Dermis blood vessel endothelial cell (primary cell): ENCODE results near the gene HMX1. TPM values are rescaled to one million over a fixed set of nuclear protein-coding genes. Genes with fewer than 3 reads are reported as not detected.

ENCODE experiments used
- DNase-seq: peaks from one replicate; pipeline ENCODE4 v3.0.0; 2010
- total RNA-seq: library from RNA; depleted of rRNA; stranded (reverse); fragments of >200 nt; gene quantifications from 2 replicates; pipeline ENCODE4 v1.2.3, GENCODE V29; 2014

Gene HMX1
- total RNA-seq, 1 donor from 2014 or later = not detected

GRCh38 chr4:8909548-8909947 is 37.9 kb upstream of the HMX1 start:
- no peak for DNase-seq

GRCh38 chr4:8908206-8908893 is 36.7 kb upstream of the HMX1 start:
- no peak for DNase-seq

DNA sequence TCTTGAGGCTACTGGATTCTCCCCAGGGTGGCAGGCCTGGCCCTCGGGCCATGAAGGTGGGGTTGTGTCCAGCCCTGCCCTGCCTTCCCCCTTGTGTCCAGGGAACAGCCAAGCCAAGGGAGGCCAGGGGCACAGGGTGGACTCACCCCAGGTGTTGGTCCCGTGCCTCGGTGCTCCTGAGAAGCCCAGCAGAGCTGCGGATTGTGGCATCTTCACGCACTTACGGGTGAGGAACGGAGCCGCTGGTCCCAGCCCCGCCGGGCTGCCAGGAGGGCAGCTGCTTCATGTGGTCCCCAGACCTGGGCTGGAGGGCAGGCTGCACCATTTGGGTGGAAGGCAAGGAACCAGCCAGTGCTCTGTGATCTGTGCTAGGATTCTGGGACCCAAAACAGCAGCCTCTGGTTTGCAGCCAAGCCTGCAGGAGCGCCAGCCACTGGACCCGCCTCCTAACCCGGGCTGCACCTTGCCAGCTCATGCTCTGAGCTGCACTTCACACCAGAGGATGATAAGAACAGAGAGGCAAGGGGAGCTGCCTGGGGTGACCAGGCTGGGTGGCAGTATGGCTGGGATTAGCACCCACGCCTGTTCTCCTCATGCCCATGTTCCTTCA is 36.1 kb upstream of the HMX1 start:
- no peak for DNase-seq

DNA sequence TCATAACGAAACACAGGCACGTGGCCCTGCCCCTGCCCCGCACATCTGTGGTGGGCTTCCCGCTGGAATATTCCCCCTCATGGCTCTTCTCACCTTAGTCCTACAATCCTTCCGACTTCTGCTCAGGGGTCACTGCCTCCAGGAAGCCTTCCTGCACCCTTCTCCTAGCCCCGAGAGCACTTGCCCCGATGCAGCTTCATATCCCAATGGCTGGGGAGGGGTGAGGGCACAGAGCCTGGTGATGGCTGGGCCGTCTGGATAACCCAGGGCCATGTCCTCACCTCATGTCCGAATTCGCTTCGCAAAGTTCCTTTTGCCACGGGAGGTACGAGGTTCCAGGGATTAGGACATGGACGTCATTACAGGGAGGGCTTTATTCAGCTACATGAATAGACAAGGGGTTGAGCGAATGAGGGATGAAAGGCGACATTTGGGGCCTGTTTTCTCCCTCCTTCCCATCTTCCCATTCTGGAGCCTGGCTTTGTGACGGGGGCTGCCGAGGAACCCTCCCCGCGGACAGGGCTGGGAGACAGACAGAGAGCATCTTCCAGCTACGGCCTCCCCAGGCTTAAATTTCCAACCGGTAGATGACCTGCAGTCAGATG is 35.5 kb upstream of the HMX1 start:
- no peak for DNase-seq

GRCh38 chr4:8906668-8906970 is 35.0 kb upstream of the HMX1 start:
- no peak for DNase-seq

DNA sequence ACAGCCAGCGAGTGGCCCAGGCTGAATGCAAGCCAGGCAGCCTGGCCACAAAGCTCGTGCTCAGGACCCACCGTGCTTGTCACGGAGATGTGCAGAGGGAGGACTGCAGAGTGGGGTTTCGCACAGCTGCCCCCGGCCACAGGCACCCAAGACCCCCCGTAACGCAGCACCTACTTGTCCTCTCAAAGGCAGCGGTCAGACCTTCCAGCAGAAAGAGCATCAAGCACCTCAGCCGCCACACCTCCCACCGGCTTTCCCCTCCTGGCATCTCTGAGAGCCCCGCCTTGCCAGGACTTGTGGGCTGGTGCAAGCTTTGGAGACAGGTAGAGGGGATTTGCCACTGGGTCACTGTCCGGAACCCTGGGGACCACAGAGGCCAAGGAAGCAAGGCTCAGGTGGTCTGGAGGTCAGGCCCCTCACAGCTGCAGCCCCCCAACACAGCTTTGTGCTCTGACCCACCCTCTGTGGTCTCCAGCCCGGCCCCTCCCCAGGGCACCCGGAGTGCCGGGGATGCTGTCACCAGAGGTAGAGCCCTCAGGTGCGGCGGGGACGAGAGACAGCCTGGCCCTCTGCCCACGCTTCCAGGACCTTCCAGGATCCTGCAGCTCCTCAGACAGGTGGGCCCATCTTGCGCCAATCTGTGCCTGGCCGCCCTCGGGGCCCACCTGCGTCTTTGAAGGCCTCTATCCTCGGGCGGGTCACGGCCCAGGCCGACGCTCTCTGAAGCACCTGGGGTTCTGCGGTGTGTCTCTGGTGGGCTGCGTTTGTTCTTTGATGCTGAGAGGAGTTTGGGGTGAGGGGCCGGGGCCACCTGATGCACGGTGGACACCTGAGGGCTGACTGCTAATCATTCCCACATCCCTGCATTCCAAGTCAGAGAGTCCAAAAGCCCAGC is 34.4 kb upstream of the HMX1 start:
- no peak for DNase-seq

DNA sequence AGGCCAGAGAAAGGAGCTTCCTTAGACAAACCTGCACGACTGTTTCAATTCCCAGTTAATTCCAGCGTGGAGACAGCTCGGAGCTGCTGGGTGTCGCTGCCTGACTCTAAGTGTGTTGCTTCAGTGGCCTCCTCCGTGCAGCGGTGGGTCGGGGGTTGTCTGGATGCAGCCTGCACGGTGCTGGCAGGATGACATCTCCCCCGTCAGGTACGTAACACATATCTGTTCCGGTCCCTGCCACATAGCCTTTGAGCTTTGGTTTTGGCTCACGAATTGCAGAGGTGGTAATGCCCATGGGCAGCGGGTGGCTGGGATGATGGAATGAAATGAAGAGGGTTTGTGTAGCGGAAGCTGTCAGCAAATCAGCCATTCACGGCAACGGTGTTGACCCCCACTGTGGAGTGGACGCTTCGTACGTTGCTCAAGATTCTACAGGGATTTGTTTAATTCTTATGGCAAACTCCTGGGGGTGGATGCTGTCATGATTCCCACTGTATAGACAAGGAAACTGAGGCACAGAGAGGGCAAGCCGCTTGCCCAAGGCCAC is 33.7 kb upstream of the HMX1 start:
- DNase-seq = no peak

DNA sequence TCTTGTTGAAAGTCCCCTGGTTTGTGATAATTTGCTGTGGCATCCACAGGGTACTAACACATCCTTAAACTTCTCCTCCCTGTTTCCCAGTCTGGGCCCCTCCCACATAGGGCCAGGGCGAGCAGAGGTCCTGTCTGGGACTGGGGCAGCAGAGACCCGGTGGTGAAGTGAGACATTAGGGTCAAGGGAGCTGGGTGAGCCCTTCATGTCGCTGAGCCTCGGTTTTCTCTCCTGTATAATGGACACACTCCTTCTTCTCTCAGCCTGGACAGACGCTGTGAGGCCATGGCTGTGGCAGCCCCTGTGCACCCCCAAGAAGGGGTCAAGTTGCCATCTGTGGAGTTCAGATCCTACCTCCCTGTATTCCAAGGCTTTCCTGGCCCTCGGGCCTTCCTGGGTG is 33.0 kb upstream of the HMX1 start:
- DNase-seq = no peak

- DNase-seq = no peak
Observed at GRCh38 chr4:8904041-8904501, 32.4 kb upstream of the HMX1 start.

GRCh38 chr4:8901335-8901734 is 29.7 kb upstream of the HMX1 start:
- DNase-seq = no peak

DNA sequence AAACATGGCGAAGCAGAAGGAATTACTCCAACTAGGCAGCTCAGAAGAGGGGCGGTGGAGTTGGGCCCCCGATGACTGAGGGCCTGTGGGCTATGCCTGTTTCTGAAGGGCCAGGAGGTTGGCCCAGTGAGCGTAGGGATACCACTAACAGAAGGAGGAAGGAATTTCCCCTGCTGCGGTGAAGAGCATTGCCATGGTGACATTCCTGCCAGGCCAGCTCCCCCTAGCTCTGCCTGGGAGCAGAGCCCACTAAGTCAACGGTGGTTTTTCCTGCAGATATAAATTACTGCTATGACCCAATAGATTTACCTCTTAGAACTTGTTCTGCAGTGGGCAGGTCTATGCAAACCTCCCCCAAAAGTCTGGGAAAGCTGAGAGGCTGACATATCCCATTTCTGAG is 28.9 kb upstream of the HMX1 start:
- DNase-seq = no peak

- DNase-seq = no peak
Observed at GRCh38 chr4:8898419-8898818, 26.8 kb upstream of the HMX1 start.

GRCh38 chr4:8897251-8898167 is 25.9 kb upstream of the HMX1 start:
- DNase-seq = no peak

DNA sequence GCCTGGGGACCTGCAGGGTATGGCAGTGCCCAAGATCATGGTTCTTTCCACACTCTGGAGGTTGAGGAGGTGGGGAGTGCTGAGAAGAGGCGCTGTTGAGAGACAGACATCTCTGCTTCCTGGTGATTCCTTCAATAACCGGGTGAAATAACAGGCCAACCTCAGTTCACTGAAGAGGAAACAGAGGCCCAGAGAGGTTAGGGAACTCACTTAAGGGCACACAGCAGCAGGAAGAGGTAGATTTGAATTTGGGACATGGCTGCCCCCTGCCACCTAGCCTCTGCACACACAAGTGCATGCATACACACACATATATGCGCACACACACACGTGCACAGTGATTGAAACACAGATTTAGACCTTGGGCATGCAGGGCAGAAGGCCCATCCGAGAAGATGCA is 24.9 kb upstream of the HMX1 start:
- DNase-seq = no peak

DNA sequence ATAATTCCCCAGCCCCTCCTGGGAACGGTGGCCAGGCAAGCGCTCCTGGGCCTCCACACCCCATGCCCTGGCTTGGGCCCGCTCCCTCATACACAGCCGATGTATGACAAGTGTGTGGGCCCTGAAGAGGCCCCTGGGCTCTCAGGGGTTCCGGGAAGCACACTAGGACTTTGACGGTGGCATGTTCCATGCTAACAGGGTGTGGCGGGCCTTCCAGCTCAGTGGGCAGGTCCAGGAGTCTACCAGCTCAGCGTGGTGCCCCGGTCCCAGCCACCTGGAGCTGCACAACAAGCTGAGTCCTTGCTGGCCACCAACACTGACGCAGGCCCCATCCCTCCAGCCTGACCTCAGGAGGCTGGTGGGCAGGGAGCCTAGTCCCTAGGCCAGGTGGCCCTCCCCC is 24.4 kb upstream of the HMX1 start:
- no peak for DNase-seq

GRCh38 chr4:8895295-8895694 is 23.7 kb upstream of the HMX1 start:
- DNase-seq = no peak

- no peak for DNase-seq
Observed at GRCh38 chr4:8894424-8894816, 22.8 kb upstream of the HMX1 start.

- DNase-seq = no peak
Observed at GRCh38 chr4:8893624-8894423, 22.2 kb upstream of the HMX1 start.

- no peak for DNase-seq
Observed at GRCh38 chr4:8893227-8893623, 21.6 kb upstream of the HMX1 start.

DNA sequence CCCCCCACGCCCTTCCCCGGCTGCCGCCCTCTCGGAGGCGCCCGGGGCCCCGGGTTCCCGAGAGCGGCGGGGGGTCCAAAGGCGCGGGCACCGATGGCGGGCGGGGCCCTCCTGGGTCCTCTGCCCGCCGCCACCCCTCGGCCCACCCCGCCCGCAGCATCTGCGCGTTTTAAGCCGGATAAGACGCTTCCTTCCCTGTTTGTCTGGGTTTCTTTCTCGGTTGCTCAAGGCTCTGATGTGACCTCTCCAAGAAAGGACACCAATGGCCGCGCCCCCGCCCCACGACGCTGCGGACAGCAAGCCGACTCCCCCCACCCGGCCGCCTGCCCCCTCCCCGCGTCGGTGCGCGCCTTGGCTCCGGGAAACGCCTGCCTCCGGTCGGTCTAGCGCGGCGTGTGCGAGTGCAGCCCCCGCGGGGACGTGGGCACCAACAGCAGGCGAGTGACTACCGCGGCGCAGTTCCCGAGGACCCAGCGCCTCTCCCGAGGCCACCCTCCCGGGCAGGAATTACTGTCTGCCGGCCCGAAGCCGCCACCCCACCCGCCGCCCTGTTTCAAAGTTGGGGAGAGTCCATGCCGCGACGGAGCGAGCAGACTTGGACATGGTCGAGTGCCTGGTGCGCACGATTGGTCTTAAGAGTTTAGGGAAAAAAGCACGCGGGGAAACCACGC is 21.1 kb upstream of the HMX1 start:
- no peak for DNase-seq
